ENCODE data around the gene MRPL11.

MRPL11 gene

GRCh38 chr11:66428933-66429332 lies 9.7 kb downstream of the MRPL11 start:
- DNase-seq, result no peak

- no peak for DNase-seq
These were observed 12.3 kb downstream of the MRPL11 start for GRCh38 chr11:66426314-66426713.

- DNase-seq, result peak; percentile 23
These were observed 17.0 kb downstream of the MRPL11 start for GRCh38 chr11:66421492-66422205.

- DNase-seq, result peak; percentile 81
These were observed 17.8 kb downstream of the MRPL11 start, which contains the start of gene NPAS4 for GRCh38 chr11:66420671-66421476. NPAS4 (plus strand) TSS chr11:66421035; CDS start chr11:66421180, 145 bp downstream.

GRCh38 chr11:66419825-66420224 lies 18.8 kb downstream of the MRPL11 start:
- peak; percentile 51 for DNase-seq

GRCh38 chr11:66418986-66419308 lies 19.7 kb downstream of the MRPL11 start:
- DNase-seq, result no peak

- peak; percentile 73 for DNase-seq
These were observed 20.3 kb downstream of the MRPL11 start for GRCh38 chr11:66418168-66418985.

- DNase-seq, result no peak
These were observed 21.6 kb downstream of the MRPL11 start for GRCh38 chr11:66417000-66417399.

GRCh38 chr11:66415423-66415822 lies 23.2 kb downstream of the MRPL11 start:
- no peak for DNase-seq

GRCh38 chr11:66414120-66414934 lies 24.3 kb downstream of the MRPL11 start:
- DNase-seq, result no peak

- no peak for DNase-seq
These were observed 25.5 kb downstream of the MRPL11 start for GRCh38 chr11:66413167-66413566.

- DNase-seq, result no peak
These were observed 26.5 kb downstream of the MRPL11 start for GRCh38 chr11:66412110-66412509.

- DNase-seq, result no peak
These were observed 27.3 kb downstream of the MRPL11 start for GRCh38 chr11:66411323-66411722.

- no peak for DNase-seq
These were observed 28.5 kb downstream of the MRPL11 start for GRCh38 chr11:66410191-66410590.

GRCh38 chr11:66409226-66409625 lies 29.4 kb downstream of the MRPL11 start:
- no peak for DNase-seq

- DNase-seq, result peak; percentile 83
These were observed 30.0 kb downstream of the MRPL11 start for GRCh38 chr11:66408488-66409214.

- DNase-seq, result no peak
These were observed 31.0 kb downstream of the MRPL11 start for GRCh38 chr11:66407651-66408050.

- no peak for DNase-seq
These were observed 44.7 kb downstream of the MRPL11 start for GRCh38 chr11:66393954-66394353.

GRCh38 chr11:66391322-66391721 lies 47.3 kb downstream of the MRPL11 start:
- no peak for DNase-seq

GRCh38 chr11:66388780-66389386 lies 49.8 kb downstream of the MRPL11 start:
- DNase-seq, result peak; percentile 82
